ENCODE results near the gene SLC6A7.
"Not testable (repeated sequence)": the region's sequence is repeated elsewhere in the genome, so short reads cannot be mapped to it uniquely, and the experiment has no call there.

The SLC6A7 gene

DNA sequence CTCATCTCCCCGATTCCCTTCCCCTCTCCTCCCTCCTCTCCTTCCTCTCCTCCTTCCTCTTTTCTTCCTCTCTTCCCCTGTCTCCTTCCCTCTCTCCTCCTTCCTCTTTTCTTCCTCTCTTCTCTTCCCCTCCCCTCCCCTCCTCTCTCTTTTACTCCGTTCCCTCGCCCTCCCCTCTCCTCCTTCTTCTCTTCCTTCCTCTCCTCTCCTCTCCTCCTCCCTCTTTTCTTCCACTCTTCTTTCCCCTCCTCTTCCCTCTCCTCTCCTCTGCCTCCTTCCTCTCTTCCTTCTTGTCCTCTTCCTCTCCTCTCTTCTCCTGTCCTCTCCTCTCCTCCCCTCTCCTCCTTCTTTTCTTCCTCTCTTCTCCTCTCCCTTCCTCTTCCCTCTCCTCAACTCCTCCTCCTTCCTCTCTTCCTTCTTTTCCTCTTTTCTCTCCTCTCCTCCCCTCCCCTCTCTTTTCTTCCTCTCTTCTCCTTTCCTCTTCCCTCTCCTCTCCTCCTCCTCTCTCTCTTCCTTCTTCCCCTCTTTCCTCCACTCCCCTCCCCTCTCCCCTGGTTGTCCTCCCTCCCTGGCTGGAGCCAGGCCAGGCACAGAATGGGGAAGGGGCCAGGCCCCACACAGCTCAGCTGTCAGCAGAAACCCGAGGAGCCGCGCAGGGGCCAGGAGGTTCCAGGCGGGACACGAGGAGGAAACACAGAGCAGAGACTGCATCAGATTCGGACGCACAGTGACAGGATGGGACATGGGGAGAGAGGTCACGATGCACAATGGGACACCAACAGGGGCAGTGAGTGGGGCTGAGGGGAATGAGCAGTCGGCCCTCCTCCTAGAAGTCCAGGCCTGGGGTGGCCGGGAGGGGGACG lies 51.7 kb downstream of the SLC6A7 start:
- no peak for DNase-seq (ENCODE audit: low read depth in 2 of 2)

DNA sequence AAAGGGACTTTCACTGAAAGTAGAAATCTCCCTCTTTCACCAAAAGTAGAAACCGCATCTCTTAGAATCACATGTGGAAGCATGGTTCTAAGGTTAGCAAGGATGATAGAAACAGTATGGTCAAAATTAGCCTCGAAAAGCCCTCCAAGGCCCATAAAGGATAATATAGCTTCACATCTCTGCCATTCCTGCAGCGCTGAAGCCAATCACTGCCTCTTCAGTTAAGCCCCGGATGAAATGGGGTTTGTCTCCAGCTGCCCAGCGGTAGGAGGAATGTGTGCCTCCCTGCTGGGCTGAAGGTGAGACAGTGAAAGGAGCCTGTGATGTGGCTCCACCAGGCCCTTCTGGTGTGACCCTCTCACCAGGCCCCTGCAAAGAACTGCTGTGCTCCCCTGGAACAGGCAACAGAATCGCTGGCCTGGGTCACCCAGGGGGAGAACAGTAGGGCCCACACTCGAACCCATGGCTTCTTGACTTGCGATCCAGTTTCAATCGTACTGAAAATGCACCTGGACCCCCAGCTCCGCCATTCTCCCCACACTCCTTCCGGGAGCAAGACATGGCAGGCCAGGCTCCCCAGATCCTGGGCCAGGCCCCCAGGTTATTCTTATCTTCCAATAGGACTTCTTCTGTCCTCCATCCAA lies 52.5 kb downstream of the SLC6A7 start:
- DNase-seq (ENCODE audit: low read depth in 2 of 2), result no peak

DNA sequence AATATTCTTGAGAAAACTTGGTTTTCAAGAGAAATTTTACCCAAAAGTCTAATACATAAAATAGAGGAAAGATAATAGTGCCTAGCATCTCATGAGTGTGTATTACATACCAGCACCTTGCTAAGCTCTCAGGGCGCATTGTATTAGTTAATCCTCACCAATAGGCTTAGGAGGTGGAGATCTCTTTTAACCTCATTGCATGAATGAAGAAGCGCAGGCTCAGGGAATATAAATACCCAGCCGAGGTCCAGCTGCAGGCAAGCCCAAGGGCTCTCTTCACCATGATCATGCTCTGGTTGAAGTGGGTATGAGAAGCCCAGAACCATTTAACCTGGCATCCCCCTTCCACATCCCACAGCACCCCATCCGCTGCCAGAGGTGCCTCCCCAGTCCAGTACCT lies 53.7 kb downstream of the SLC6A7 start:
- no peak for DNase-seq (ENCODE audit: low read depth in 2 of 2)

DNA sequence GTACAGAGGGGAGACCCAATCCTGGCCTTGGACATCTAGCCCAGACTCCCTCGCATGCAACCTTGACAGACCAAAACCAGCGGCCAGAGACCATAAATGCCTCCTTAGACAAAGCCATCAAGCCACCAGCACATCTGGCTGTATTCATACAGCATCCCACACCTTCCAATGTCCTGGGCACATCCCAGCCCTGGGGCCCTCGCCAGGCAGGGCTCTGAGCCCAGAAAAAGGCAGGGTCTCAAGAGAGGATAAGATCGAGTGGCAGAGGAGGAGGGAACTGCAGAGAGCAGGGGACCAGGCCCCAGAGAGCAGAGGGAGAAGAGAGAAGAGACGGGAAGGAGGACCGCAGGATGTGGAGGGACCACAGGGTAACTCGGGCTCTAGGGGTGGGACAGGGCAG lies 54.3 kb downstream of the SLC6A7 start:
- DNase-seq (ENCODE audit: low read depth in 2 of 2), result no peak

DNA sequence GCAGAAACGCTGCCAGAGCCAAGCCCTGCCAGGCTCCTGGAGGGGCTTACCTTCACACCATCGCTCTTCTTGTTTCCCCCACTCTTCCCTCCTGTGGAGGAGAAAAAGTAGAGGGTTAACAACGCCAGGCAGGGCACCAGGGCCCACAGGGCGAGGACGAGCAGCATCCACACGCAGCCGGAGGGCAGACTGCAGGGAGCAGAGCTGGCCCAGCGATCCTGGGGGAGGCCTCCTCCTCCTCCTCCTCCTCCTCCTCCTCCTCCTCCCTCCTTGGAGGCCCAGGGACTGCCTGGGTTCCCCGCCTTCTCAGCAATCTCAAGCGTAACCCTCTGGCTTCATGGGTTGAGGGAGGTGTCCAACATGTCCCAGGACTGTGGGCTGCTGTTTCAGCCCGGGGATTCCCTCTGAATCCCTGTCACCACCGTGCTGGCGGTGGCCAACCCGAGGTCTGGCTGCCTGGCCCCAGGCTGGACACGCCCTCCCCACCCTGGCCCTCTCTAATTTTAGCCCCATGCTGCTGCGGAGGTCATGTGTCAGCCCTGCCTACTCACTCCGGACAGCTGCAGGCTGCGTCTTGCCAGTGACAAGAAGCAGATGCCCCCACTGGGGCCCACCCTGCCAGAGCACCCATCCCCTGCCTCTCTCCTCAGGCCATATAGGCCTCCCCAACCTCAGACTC lies 55.4 kb downstream of the SLC6A7 start:
- no peak for DNase-seq (ENCODE audit: low read depth in 2 of 2)

DNA sequence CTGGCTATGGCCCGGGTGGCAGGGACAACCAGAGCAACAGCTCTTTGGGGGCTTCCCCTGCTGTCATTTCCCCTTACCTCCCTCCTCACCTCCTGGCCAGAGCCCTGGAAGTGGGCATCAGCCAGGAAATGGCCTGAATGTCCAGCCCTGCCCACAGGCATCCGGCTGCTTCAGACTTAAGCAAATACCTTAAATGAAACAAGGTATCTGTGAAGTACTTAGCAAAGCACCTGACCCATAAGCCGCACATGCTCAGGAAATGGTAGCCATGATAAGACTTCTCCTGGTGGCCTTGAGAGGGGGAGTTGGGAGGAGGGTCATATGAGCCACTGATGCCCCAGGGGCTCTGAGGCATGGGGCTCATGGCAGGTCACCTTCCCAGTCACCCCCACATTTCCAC lies 55.9 kb downstream of the SLC6A7 start:
- no peak for DNase-seq (ENCODE audit: low read depth in 2 of 2)

DNA sequence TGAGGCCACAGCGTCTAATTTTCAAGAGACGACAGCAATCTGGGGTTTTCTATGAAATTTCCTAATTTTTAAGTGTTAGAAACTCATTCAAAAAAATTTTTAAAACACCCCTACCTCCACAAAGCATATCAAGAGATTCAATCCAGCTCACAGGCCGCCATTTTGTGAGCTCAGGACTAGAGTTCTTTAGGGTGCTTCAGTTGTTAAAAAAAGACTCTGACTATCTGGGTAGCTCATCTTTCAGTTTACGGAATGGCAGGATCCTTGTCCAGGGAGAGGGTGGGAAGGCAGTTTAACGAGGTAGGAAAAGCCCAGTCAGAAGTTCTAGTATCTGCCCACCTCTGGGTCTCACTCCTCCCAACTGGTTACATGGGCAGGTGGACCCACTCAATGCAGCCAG lies 56.6 kb downstream of the SLC6A7 start:
- no peak for DNase-seq (ENCODE audit: low read depth in 2 of 2)

DNA sequence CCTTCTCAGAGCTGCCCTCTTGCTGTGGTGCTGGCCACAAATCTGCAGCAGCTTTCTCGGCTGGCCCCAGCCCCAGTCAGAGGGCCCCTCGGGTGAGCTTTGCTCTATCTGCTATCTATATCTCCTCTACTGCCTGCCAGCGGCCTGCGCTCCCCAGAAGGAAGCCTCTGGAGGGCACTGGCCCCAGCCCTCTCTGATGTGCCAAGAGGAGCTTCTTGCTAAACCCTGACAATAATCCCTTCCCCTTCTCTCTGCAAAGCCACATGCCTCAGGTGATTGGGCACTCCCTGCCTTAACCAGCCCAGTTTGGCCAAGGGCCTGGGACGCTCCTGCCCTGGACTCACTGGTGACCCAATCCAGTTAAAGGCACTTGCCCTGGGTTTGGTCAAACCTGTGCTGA lies 57.0 kb downstream of the SLC6A7 start:
- DNase-seq (ENCODE audit: low read depth in 2 of 2), result no peak

DNA sequence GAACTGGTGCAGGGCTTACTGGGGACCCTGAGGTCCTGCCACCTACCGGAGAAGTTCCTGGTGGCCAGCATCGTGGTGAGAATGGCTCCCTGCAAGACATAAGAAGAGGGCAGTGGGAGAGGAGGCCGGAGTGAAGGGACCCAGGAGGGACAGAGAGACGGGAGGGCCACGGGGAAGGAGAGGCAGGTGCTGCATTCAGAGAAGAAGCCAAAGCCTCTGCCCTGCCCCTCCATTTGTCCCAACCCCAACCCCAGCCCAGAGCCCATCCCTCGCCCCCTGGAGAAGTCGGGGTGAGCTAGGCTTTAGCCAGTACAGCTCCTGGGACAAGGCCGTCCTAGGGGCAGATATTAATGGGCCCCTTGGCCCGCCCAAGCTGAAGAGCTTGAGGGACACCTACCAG lies 57.9 kb downstream of the SLC6A7 start:
- no peak for DNase-seq (ENCODE audit: low read depth in 2 of 2)

DNA sequence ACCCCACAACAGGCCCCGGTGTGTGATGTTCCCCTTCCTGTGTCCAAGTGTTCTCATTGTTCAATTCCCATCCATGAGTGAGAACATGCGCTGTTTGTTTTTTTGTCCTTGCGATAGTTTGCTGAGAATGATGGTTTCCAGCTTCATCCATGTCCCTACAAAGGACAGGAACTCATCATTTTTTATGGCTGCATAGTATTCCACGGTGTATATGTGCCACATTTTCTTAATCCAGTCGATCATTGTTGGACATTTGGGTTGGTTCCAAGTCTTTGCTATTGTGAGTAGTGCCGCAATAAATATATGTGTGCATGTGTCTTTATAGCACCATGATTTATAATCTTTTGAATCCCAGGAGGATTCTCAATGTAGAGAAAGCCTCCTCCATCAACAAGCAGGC lies 58.6 kb downstream of the SLC6A7 start:
- DNase-seq (ENCODE audit: low read depth in 2 of 2), result not testable (repeated sequence)

DNA sequence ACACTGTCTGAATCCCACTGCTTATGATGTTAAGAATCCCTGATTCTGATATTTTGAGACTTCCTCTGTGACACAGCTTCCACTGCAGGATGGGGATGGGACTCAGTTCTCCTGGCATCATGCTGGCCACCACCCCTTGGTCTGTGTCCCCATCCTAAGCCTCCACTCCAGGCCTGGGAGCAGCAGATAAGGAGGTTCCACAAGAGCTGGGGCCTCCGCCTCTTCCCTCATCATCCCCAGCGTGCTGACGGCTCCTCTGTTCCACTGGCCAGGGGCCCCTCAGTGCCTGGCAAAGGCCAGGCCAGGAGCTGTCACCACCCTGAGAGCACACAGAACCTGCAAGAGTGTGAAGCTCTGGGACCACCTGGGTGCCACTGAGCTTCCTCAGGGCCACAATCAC lies 59.1 kb downstream of the SLC6A7 start:
- no peak for DNase-seq (ENCODE audit: low read depth in 2 of 2)

DNA sequence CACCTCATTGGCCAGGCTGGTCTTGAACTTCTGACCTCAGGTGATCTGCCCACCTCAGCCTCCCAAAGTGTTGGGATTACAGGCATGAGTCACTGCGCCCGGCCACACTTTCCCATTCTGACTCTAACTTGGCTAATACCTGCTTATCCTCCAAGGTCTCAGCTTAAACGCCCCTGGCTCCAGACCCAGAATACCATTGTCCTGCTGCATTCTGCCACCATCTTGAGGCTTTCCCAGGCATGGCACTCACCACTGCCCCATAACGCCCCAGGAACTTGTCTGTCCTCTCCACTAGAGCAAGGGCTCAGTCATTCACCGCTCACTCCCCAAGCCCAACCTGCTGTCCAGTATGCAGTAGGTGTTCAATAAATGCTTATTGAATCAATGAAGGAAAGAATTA lies 59.9 kb downstream of the SLC6A7 start:
- no peak for DNase-seq (ENCODE audit: low read depth in 2 of 2)

DNA sequence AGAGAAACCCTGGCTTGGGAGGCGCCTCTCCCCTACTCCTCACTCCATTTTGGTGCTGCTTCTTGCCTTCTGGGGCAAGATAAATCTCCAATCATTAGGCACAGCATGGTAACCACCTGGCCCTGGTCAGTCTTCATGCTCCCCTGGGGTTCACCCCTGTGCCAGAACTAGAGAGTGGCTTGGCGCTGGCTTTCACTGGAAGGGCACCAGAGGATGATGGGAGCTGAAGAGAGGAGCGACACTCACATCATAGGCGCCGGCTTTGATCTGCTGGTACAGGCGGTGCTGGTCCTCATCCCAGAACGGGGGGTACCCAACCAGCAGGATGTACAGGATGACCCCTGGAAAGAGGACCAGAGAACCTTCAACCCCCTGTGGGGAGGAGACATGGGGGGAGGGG lies 61.6 kb downstream of the SLC6A7 start:
- no peak for DNase-seq (ENCODE audit: low read depth in 2 of 2)

DNA sequence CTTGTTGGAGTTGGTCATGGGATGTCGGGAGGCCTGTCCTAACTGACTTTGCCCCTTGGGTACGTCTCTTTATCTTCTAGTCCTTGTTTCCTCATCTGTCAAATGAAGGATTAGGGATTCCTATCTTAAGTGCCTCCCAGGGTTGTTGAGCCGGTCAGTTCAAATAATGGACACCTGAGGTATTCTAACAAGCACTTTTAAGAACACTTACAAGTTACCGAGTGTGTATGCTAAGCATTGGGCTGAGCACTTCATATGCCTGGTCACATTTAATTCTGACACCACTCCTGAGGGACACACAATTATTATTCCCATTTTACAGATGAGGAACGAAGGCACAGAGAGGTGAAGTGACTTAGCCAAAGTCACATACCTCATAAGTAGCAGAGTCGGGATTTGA lies 62.6 kb downstream of the SLC6A7 start:
- DNase-seq (ENCODE audit: low read depth in 2 of 2), result no peak

DNA sequence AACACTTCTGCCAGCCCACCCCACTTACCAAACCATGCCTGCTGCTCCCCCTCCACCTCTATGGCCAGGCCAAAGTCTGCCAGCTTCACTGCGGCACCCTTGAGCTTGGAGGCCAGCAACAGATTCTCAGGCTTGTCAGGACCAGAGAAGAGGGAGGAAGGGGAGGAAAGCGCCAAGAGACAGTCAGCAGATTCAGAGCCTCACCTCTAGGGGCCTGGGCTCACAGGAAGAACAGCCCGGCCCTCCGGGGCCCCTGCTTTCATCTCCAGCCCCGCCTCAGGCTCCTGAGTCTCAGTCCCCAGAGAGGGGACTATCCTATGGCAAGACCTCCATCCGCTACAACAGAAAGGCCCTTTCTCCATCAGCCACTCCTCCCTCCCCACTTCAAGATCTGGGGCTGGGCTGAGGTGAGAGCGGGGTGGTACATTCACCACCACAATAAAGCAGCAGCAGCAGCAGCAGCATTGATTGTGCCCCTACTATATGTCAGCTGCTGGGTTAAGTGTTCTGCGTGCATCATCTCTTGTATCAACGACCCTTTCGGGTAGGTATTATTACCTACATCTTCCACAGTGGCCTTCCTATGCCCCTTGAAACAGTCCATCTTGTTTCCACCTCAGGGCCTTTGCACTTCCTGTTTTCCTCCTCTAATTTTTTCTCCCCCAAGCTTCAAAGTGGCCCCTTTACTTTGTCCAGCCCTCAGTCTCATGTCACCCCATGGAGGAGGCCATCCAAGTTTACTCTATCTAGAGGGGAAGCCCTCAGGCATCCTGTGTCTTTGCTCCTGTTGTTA lies 63.8 kb downstream of the SLC6A7 start:
- no peak for DNase-seq (ENCODE audit: low read depth in 2 of 2)

DNA sequence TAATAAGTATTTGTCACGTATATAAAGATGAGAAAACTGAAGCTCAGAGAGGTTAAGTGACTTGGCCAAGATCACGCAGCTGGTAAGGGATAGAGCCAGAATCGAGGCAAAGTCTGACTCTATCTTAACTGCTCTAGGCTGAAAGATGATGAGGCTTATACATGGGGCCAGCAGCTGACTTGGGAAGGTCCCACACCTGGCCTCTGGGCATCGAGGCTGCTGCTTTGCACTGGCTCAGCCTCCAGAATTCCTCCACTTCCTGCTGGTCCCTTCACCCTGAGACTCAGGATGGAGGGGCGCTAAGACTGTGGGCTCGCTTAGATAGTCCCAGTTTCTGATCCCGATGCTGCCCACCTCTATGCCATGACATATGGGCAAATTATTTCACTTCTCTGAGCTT lies 64.5 kb downstream of the SLC6A7 start:
- no peak for DNase-seq (ENCODE audit: low read depth in 2 of 2)

DNA sequence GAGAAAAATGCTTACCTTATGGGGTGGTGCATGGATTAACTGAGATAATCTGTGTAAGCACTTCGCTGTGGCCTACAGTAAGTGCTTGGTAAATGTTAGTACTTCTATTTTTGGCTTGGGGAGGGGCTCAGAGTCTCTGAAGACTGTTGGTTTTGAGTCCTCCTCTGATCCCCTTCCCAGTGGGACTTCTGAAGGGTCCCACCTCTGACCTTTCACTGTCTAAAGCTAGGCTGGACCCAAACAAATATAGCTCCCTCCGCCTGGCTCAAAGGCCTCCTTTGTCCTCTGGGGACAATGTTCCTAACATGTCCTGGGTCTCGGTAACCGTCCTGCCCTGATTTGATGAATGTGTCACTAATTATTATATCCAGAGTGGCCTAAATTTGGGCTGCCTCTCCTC lies 64.9 kb downstream of the SLC6A7 start:
- no peak for DNase-seq (ENCODE audit: low read depth in 2 of 2)

DNA sequence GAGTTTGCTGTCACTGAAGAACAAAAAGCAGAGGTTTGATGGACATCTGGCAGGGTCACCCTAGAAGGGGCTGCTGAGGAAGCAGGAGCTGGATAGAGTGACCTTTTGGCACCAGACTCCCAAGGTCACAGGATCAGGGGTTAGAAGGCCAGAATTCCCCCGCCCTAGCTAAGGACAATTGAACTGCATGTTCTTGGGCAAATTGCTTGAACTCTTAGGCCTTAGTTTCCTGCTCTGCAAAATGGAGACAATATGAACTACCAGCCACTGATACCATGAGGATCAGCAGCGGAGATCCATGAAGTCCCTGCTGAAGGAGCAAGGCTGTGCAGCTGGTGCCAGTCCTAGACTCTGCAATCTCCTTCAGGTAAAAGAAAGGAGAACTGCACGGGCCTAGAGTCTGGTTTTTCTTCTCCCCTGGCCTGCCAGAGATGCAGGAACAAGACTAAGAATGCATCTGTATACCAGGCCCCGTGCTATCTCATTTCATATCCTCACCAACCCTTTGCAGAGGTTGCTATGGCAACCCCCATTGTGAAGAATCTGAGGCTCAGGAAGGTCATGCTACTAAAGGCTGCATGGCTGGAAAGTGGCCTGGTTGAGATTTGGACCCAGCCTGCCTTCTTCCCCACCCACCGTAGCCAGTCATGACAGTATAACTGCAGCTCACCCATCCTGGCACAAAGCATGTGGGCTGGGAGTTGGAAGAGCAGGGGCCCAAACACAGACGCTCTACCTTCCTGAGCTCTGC lies 66.0 kb downstream of the SLC6A7 start:
- no peak for DNase-seq (ENCODE audit: low read depth in 2 of 2)

DNA sequence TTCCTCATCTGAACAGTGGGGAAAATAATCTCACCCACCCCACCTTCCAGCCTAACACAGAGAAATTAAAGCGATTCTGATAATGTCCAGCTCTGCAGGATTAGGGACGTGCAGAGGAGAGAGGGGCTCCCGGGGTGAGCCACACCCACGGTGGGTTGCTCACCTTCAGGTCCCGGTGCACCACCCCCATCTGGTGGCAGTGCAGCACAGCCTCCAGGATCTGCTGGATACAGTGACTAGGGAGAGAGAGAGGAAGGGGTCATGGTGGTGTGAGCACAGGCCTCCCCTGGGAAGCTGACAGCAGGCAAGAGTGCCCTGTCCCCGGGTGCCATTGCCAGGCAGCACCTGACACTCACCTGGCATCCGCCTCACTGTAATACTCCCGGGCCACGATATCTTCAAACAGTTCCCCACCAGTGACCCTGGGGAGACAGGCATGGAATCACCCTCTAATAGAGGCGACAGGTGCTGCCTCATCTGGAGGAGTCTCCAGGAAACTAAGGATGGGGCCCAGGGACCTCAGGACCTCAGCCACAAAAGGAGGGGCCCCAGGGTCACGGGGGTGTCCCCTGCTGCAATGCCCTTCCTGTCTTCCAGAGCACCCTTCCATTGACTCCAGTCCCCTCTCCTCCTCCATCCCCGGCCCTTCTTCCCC lies 66.7 kb downstream of the SLC6A7 start:
- no peak for DNase-seq (ENCODE audit: low read depth in 2 of 2)

DNA sequence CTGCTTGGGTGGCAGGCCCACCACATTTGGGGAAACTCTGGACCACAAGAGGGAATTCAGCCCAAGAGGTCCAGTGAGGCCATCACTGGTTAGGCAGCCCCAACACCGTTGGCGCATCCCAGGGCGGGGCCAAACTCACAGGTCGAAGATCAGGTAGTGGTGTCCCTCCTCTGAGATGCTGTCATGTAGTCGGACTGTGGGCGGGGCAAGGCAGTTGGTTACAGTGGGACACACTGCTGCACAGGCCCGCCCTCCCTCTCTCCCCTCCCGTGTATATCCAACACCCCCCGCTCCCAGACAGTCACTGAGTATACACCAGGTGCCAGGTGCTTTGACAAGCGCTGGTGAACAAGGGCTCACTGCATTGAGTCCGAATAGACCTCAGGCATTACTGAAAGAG lies 67.6 kb downstream of the SLC6A7 start:
- no peak for DNase-seq (ENCODE audit: low read depth in 2 of 2)

DNA sequence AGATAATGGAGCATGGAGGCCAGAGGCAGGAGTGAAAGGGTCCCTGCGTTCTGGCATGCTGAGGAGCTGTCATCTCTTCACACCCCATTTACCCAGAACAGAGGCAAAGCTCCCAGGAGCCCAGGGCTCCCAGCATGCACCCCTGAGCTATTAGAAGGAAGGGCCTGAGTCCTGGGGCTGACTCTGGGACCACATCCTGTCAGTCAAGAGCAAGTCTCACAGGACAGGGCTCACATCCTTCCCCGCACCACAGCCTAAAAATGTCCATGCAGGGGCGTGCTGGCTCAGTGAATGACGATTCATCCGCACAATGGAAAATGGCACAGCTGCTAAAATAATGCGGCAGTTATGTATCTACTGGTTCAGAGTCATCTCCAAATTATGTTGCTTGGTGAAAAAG lies 68.3 kb downstream of the SLC6A7 start:
- no peak for DNase-seq (ENCODE audit: low read depth in 2 of 2)
